GM12891 (cell line): ENCODE measurements around the gene ELMO1.

Experiments
- POLR2A ChIP-seq: IDR thresholded peaks from 2 replicates; pipeline ENCODE4 v1.6.1; 2011; ENCODE audit warnings: low read depth, low read length, control low read depth
- POLR2AphosphoS5 ChIP-seq: IDR thresholded peaks from 2 replicates; pipeline ENCODE4 v1.6.1; 2011; ENCODE audit warnings: low read depth, low read length, control low read depth
- SPI1 ChIP-seq: IDR thresholded peaks from 2 replicates; pipeline ENCODE4 v1.6.1; 2011; ENCODE audit warnings: low read depth, low read length, control low read depth
- TAF1 ChIP-seq: IDR thresholded peaks from 2 replicates; pipeline ENCODE4 v1.6.1; 2011; ENCODE audit warnings: low read depth, low read length, control low read depth

- TF ChIP-seq POLR2A = no peak
- TF ChIP-seq POLR2AphosphoS5 = no peak
- TF ChIP-seq SPI1 = no peak
- no peak for TF ChIP-seq TAF1
Measured at GRCh38 chr7:37050801-37051200, 397.9 kb downstream of the ELMO1 start.
